Measurements from ENCODE around the gene RLF.

DNA sequence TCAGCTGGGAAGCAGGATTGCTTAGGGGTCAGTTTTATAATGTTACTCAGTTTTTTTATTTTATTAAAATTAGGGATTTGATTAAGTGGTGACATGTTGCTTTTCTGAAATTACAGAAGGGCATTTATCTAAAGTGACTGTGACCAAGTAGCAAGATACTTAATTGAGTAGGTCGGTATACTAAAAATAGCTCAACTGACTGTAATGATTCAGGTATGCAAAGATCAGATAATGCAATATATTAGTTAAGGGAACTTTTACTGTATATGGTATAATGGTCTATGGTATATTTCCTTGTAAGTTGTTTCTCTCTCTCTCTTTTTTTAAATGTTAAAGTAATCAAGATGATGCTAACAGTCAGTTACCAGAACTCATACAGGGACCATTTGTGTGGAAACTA is 26.2 kb downstream of the RLF start:
- TF ChIP-seq, protein P1, sequence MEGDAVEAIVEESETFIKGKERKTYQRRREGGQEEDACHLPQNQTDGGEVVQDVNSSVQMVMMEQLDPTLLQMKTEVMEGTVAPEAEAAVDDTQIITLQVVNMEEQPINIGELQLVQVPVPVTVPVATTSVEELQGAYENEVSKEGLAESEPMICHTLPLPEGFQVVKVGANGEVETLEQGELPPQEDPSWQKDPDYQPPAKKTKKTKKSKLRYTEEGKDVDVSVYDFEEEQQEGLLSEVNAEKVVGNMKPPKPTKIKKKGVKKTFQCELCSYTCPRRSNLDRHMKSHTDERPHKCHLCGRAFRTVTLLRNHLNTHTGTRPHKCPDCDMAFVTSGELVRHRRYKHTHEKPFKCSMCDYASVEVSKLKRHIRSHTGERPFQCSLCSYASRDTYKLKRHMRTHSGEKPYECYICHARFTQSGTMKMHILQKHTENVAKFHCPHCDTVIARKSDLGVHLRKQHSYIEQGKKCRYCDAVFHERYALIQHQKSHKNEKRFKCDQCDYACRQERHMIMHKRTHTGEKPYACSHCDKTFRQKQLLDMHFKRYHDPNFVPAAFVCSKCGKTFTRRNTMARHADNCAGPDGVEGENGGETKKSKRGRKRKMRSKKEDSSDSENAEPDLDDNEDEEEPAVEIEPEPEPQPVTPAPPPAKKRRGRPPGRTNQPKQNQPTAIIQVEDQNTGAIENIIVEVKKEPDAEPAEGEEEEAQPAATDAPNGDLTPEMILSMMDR (IDR thresholded peaks at IDR 0.05), result no peak
- TF ChIP-seq POLR2A (IDR thresholded peaks at IDR 0.05), result no peak
